SJSA1 (cell line): ENCODE results near the gene PSENEN. TPM values are rescaled to one million over a fixed set of nuclear protein-coding genes. Genes with fewer than 3 reads are reported as not detected.

Experiments used
- DNase-seq, 2 experiments: peaks; one replicate each; pipeline ENCODE4 v3.0.0-alpha.2; 2015 to 2020; ENCODE audit warnings: low spot score in 2 of 2, low read depth in 1 of 2
- H3K27ac ChIP-seq: fragments of 250-450 bp; sonication (Bioruptor Pico); 2 replicates; pipeline ENCODE4 v1.5.1; 2020; ENCODE audit warnings: mild to moderate bottlenecking, moderate library complexity
- H3K27me3 ChIP-seq: fragments of 250-450 bp; sonication (Bioruptor Pico); replicated peaks from 2 replicates; pipeline ENCODE4 v1.5.1; 2020; ENCODE audit warnings: mild to moderate bottlenecking, moderate library complexity
- H3K36me3 ChIP-seq: fragments of 250-450 bp; sonication (Bioruptor Pico); 2 replicates; pipeline ENCODE4 v1.5.1; 2020; ENCODE audit warnings: mild to moderate bottlenecking
- H3K4me1 ChIP-seq: fragments of 250-450 bp; sonication (Bioruptor Pico); replicated peaks from 2 replicates; pipeline ENCODE4 v1.6.1; 2021; ENCODE audit warnings: mild to moderate bottlenecking
- H3K4me3 ChIP-seq: fragments of 250-450 bp; sonication (Bioruptor Pico); 2 replicates; pipeline ENCODE4 v1.5.1; 2020; ENCODE audit warnings: mild to moderate bottlenecking
- H3K9me3 ChIP-seq: fragments of 250-450 bp; sonication (Bioruptor Pico); replicated peaks from 2 replicates; pipeline ENCODE4 v1.5.1; 2020; ENCODE audit warnings: mild to moderate bottlenecking
- total RNA-seq: library from RNA; depleted of rRNA; stranded (reverse); fragments of >200 nt; shearing (Covaris generic); gene quantifications from 2 replicates; pipeline ENCODE4 v1.2.3, GENCODE V29; 2014; rRNA removed

Gene PSENEN
- 16.6 and 28.7 TPM in 2 replicates for total RNA-seq

DNA sequence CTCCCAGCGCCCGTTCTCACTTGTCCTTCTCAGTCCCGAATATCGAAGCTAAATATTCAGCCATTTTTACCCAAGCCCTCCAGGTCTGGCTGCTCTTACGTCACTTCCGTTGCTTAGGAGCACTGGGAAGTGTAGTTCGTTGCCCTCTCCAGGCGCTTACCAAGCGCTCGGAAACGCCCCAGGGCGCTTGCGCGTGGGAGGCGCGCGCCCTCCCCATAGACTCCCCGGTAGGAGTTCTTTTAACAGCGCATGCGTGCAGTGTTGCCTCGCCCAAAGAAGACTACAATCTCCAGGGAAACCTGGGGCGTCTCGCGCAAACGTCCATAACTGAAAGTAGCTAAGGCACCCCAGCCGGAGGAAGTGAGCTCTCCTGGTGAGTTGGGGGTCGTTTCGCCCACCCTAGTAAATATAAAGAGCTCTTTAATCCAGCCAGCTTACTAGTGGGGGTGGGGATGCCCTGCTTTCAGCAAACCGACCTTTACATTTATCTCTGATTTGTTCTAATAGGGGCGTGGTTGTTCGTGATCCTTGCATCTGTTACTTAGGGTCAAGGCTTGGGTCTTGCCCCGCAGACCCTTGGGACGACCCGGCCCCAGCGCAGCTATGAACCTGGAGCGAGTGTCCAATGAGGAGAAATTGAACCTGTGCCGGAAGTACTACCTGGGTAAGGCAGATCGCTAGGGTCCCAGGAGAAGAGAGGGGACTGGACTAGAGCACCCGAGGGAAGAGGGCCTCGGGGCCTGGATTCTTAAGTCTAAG, at the start of gene PSENEN, which contains the start of gene U2AF1L4:
Gene PSENEN, plus strand, starts transcription at position 324 of the 759 bp plus-strand sequence. Its CDS starts 280 bp downstream, at position 604.
Gene U2AF1L4, minus strand, starts transcription at position 91 of the 759 bp plus-strand sequence. Its CDS starts 27 bp downstream, at position 64.
- Histone ChIP-seq H3K9me3 (no peaks in the 10 kb centered on the region), H3K36me3 (no peaks in the 10 kb centered on the region), H3K27ac (peak within 1 kb of the TSS; percentile 95), H3K4me1 (peaks cover 17% of the 10 kb centered on the region), H3K27me3 (no peaks in the 10 kb centered on the region), H3K4me3 (peak within 1 kb of the TSS; percentile 54)
- DNase-seq = peak; percentile 96 to 98

GRCh38 chr19:35695895-35696422, 49.5 kb upstream of the PSENEN start:
- H3K4me1 ChIP-seq = no peaks in the 10 kb centered on the region
- H3K27ac ChIP-seq = no peak overlapping the region
- DNase-seq = no peak
- H3K4me3 ChIP-seq = no peak overlapping the region
- H3K27me3 ChIP-seq = no peaks in the 10 kb centered on the region
- H3K36me3 ChIP-seq = no peaks in the 10 kb centered on the region
- H3K9me3 ChIP-seq = no peaks in the 10 kb centered on the region

DNA sequence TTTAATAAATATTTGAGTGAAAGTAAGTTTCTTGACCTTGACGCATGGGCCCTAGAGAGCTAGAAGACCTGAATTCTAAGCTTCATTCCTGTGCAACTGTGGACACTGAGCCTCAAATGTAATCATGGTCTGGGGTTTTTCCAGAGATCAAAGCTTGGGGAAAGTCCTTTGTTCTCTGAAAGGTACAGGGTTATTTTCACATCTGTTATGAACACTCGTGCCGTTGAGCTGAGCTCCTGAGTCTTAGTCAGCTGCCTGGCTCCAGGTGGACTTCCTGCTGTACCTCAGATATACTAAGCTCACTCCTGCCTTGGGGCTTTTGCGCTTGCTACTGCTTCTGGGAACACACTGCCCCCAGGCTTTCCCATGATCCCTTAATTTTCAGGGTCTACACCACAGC, 48.6 kb upstream of the PSENEN start:
- H3K27me3 ChIP-seq = no peaks in the 10 kb centered on the region
- no peaks in the 10 kb centered on the region for H3K36me3 ChIP-seq
- DNase-seq = no peak
- no peak overlapping the region for H3K4me3 ChIP-seq
- no peaks in the 10 kb centered on the region for H3K4me1 ChIP-seq
- no peaks in the 10 kb centered on the region for H3K9me3 ChIP-seq
- H3K27ac ChIP-seq = no peak overlapping the region

GRCh38 chr19:35702223-35703012, 43.0 kb upstream of the PSENEN start:
- no peaks in the 10 kb centered on the region; the same call in 1 of the 2 replicates for H3K27me3 ChIP-seq
- peaks cover 4% of the 10 kb centered on the region; the same call in 1 of the 2 replicates for H3K9me3 ChIP-seq
- DNase-seq = peak; percentile 88 to 95
- H3K27ac ChIP-seq = no peak overlapping the region
- peak overlapping the region; percentile 39 for H3K4me3 ChIP-seq
- 0 out of 2 replicates have a peak, but pooled peaks cover 3% of the 10 kb centered on the region for H3K4me1 ChIP-seq
- H3K36me3 ChIP-seq = no peaks in the 10 kb centered on the region

GRCh38 chr19:35703343-35703742, 42.1 kb upstream of the PSENEN start:
- H3K4me3 ChIP-seq = no peak overlapping the region
- H3K9me3 ChIP-seq = peaks cover 4% of the 10 kb centered on the region; the same call in 1 of the 2 replicates
- 0 out of 2 replicates have a peak, but pooled peaks cover 3% of the 10 kb centered on the region for H3K4me1 ChIP-seq
- no peak overlapping the region for H3K27ac ChIP-seq
- no peaks in the 10 kb centered on the region for H3K36me3 ChIP-seq
- DNase-seq = no peak
- no peaks in the 10 kb centered on the region; the same call in 1 of the 2 replicates for H3K27me3 ChIP-seq

DNA sequence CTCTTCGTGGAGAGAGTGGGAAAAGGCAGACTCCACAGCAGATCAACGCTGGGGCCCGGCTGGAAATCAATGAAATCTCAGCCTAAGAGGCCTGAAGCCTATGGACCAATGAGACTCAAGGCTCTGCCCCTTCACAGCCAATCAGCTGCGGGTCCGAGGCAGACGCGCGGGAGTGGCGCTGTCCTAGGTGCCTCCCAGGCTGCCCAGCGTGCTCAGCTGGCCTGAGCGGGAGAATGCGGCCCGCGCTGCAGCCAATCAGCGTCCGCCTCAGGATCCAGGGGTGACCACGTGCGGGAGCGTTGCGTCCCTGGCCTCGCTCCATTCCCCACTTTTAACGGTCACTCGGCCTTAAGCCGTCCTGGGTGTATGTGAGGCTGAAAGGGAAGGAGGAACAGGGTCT, 41.2 kb upstream of the PSENEN start, which contains the start of gene ZBTB32:
Gene ZBTB32, plus strand, starts transcription at position 341 of the 400 bp plus-strand sequence. CDS start 10,069 bp downstream, outside the sequence.
- H3K4me1 ChIP-seq = 0 out of 2 replicates have a peak, but pooled peaks cover 3% of the 10 kb centered on the region
- peaks cover 4% of the 10 kb centered on the region for H3K27me3 ChIP-seq
- H3K36me3 ChIP-seq = no peaks in the 10 kb centered on the region
- no peak for DNase-seq
- no peak within 1 kb of the TSS for H3K4me3 ChIP-seq
- no peak within 1 kb of the TSS for H3K27ac ChIP-seq
- peaks cover 4% of the 10 kb centered on the region; the same call in 1 of the 2 replicates for H3K9me3 ChIP-seq

GRCh38 chr19:35708391-35708790, 37.1 kb upstream of the PSENEN start:
- H3K4me1 ChIP-seq = no peaks in the 10 kb centered on the region
- no peaks in the 10 kb centered on the region for H3K36me3 ChIP-seq
- no peak overlapping the region for H3K27ac ChIP-seq
- H3K9me3 ChIP-seq = peaks cover 4% of the 10 kb centered on the region; the same call in 1 of the 2 replicates
- no peak for DNase-seq
- H3K4me3 ChIP-seq = no peak overlapping the region
- peaks cover 8% of the 10 kb centered on the region for H3K27me3 ChIP-seq

GRCh38 chr19:35710784-35711723, 34.4 kb upstream of the PSENEN start:
- Histone ChIP-seq H3K4me1 (peaks cover 3% of the 10 kb centered on the region), H3K27me3 (peaks cover 8% of the 10 kb centered on the region), H3K4me3 (no peak overlapping the region), H3K36me3 (no peaks in the 10 kb centered on the region), H3K27ac (no peak overlapping the region), H3K9me3 (no peaks in the 10 kb centered on the region)
- DNase-seq = no peak

- H3K27ac ChIP-seq = no peak overlapping the region
- no peak overlapping the region for H3K4me3 ChIP-seq
- H3K9me3 ChIP-seq = no peaks in the 10 kb centered on the region
- no peak for DNase-seq
- no peaks in the 10 kb centered on the region for H3K36me3 ChIP-seq
- peaks cover 15% of the 10 kb centered on the region for H3K4me1 ChIP-seq
- peaks cover 8% of the 10 kb centered on the region for H3K27me3 ChIP-seq
These were observed 32.6 kb upstream of the PSENEN start for GRCh38 chr19:35712567-35713505.

DNA sequence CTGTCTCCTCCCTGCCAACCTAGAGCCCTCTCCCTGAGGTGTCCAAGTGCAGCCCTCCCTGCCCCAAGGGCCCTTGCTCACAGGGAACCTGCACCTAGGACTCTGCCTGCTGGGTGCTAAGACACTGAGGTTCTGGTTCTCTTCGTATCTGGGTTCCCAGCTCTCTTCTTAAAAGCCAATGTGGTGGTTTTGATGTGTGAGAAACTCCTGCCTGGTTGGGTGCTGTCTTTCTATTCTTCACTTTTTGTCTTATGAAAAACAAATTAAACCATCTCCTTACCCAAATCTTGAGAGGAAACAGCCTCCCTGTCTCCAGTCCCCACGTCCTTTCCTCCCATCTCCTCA, 32.0 kb upstream of the PSENEN start:
- H3K36me3 ChIP-seq = peaks cover 5% of the 10 kb centered on the region
- no peak overlapping the region for H3K4me3 ChIP-seq
- peaks cover 8% of the 10 kb centered on the region for H3K27me3 ChIP-seq
- no peaks in the 10 kb centered on the region for H3K9me3 ChIP-seq
- no peak for DNase-seq
- no peak overlapping the region for H3K27ac ChIP-seq
- H3K4me1 ChIP-seq = peaks cover 15% of the 10 kb centered on the region

GRCh38 chr19:35713904-35714495, 31.5 kb upstream of the PSENEN start:
- Histone ChIP-seq H3K4me1 (peaks cover 17% of the 10 kb centered on the region), H3K36me3 (peaks cover 7% of the 10 kb centered on the region), H3K27me3 (peaks cover 5% of the 10 kb centered on the region), H3K4me3 (no peak overlapping the region), H3K27ac (no peak overlapping the region), H3K9me3 (no peaks in the 10 kb centered on the region)
- no peak for DNase-seq
